Thoracic aorta (tissue), 2 donors: ENCODE measurements around the gene BHLHE40. TPM values are rescaled to one million over a fixed set of nuclear protein-coding genes. Genes with fewer than 3 reads are reported as not detected.
A peak's percentile ranks its signal among the peaks of the same experiment; 100 is the strongest.

Experiments
- ATAC-seq: fragments of 150-250 bp; one replicate; pipeline ENCODE4 v1.8.0; 2017; ENCODE audit warnings: low read depth; ENCODE audit not compliant: insufficient number of reproducible peaks, low FRiP score
- DNase-seq: peaks from one replicate; pipeline ENCODE4 v3.0.0-alpha.2; 2020; ENCODE audit warnings: low spot score
- H3K27ac ChIP-seq, 2 donors: fragments of 200-600 bp; sonication (generic); 1 replicate in 1 of 2; 2 replicates in 1 of 2; pipeline ENCODE4 v1.5.1; 2016; ENCODE audit warnings: mild to moderate bottlenecking in 2 of 2, moderate library complexity in 2 of 2
- H3K27me3 ChIP-seq: fragments of 200-600 bp; sonication (generic); replicated peaks from 2 replicates; pipeline ENCODE4 v1.6.0; 2016; ENCODE audit warnings: mild to moderate bottlenecking; ENCODE audit not compliant: insufficient read depth
- H3K36me3 ChIP-seq: fragments of 200-600 bp; sonication (generic); one replicate; pipeline ENCODE4 v1.5.1; 2016
- H3K4me1 ChIP-seq, 2 donors: fragments of 200-600 bp; sonication (generic); 1 replicate in 1 of 2; 2 replicates in 1 of 2; pipeline versions ENCODE4 v1.5.1 to v1.6.0; 2016; ENCODE audit warnings: low read depth in 2 of 2, mild to moderate bottlenecking in 1 of 2; ENCODE audit not compliant: control insufficient read depth in 1 of 2
- H3K4me3 ChIP-seq: fragments of 200-600 bp; sonication (generic); 2 replicates; pipeline ENCODE4 v1.5.1; 2016; ENCODE audit warnings: mild to moderate bottlenecking
- H3K9me3 ChIP-seq: fragments of 200-600 bp; sonication (generic); 2 replicates; pipeline ENCODE4 v1.5.1; 2016
- CTCF ChIP-seq: fragments of 200-600 bp; sonication (generic); IDR thresholded peaks from one replicate; pipeline ENCODE4 v1.5.1; 2019; ENCODE audit warnings: antibody characterized with exemption
- total RNA-seq, 2 donors: library from RNA; depleted of rRNA; stranded (reverse); fragments of >200 nt; gene quantifications; one replicate each; pipeline versions ENCODE4 v1.1.0 to v1.2.3, GENCODE V29; 2016

BHLHE40 gene
- total RNA-seq, 2 donors from 2014 or later: 47.2 to 109 TPM

DNA sequence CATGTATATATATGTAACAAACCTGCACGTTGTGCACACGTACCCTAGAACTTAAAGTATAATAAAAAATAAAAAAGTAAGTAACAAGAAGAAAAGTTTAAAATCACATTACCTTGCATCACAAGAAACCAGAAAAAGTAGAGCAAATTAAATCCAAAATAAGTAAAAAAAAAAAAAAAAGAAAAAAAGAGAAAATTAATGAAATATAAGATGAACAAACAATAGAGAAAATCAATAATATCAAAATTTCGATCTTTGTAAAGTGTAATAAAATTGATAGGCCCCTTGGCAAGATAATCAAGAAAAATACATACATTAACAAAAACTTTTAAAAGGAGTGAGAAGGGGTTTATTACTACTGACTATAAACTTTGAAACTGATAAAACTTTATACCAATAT is 7.4 kb upstream of the BHLHE40 start:
- H3K27ac ChIP-seq: no peak overlapping the region
- ATAC-seq: no peak
- H3K36me3 ChIP-seq: no peaks in the 10 kb centered on the region
- H3K4me3 ChIP-seq: no peak overlapping the region
- H3K4me1 ChIP-seq: peaks cover 2 to 6% of the 10 kb centered on the region in 2 donors
- no peak for TF ChIP-seq CTCF
- no peaks in the 10 kb centered on the region for H3K27me3 ChIP-seq
- no peaks in the 10 kb centered on the region for H3K9me3 ChIP-seq
- no peak for DNase-seq

- no peaks in the 10 kb centered on the region for H3K36me3 ChIP-seq
- no peak for TF ChIP-seq CTCF
- ATAC-seq (no peak), DNase-seq (no peak)
- H3K4me1 ChIP-seq: peaks cover 2 to 17% of the 10 kb centered on the region in 2 donors
- no peaks in the 10 kb centered on the region for H3K9me3 ChIP-seq
- H3K4me3 ChIP-seq: no peak overlapping the region
- no peak overlapping the region for H3K27ac ChIP-seq
- H3K27me3 ChIP-seq: no peaks in the 10 kb centered on the region
Measured at GRCh38 chr3:4972652-4973643, 6.3 kb upstream of the BHLHE40 start.

- Histone ChIP-seq H3K4me3 (no peak overlapping the region), H3K27me3 (no peaks in the 10 kb centered on the region), H3K27ac (no peak overlapping the region), H3K4me1 (peaks cover 2 to 17% of the 10 kb centered on the region in 2 donors), H3K36me3 (no peaks in the 10 kb centered on the region), H3K9me3 (no peaks in the 10 kb centered on the region)
- TF ChIP-seq CTCF: no peak
- DNase-seq (no peak), ATAC-seq (no peak)
Measured at GRCh38 chr3:4974154-4974553, 5.1 kb upstream of the BHLHE40 start.

- DNase-seq: no peak
- no peak for ATAC-seq
- TF ChIP-seq CTCF: no peak
- H3K27me3 ChIP-seq: no peaks in the 10 kb centered on the region
- no peaks in the 10 kb centered on the region for H3K36me3 ChIP-seq
- H3K9me3 ChIP-seq: no peaks in the 10 kb centered on the region
- H3K4me3 ChIP-seq: no peak overlapping the region
- peaks cover 2 to 17% of the 10 kb centered on the region in 2 donors for H3K4me1 ChIP-seq
- peak overlapping the region in 1 of 2 donors; percentile 95 for H3K27ac ChIP-seq
Measured at GRCh38 chr3:4976109-4976508, 3.1 kb upstream of the BHLHE40 start.

DNA sequence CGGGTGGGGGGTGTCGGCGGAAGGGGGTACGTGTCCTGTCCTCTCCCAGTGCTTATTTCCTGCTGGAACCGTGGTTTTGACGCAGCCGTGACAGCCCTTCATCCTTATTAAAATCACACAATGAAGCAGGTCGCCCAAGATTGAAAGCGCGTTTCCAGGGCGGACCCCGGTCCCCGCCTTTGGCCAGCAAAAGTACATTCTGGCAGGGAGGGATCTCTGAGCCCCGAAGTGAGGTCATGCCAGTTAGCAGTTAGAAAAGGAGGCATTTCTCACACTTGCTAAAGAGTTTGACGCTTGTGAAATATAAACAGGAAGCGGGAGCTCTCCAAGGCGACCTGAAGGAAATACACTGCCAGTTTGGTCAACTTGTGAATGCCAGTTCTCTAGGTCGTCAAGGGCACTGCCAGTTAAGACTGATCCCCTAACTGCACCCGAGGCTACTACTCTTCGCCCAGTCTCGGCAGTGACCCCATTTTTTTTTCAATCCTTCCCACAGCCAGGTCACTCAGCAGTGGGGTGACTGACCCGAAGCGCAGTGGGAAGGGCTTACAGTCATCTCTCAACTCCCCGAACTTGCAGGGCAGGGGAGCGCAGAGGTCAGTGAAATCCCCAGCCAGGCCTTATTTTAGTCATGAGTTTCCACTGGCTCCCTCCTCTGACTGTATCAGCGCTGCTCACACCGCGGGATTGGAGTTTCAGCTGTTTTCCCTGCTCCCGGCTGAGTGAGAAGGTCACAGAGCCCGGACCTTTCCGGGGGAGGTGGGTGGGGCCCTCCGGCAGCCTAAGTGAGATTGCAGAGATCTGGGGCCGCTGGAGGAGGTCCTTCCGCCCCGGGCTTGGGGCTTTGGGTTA is 2.0 kb upstream of the BHLHE40 start:
- ATAC-seq (peak; percentile 38), DNase-seq (peak; percentile 78)
- Histone ChIP-seq H3K4me1 (peaks cover 4 to 26% of the 10 kb centered on the region in 2 donors), H3K9me3 (no peaks in the 10 kb centered on the region), H3K4me3 (peak overlapping the region; percentile 93), H3K27ac (peak overlapping the region; percentile 95 to 96), H3K27me3 (no peaks in the 10 kb centered on the region), H3K36me3 (no peaks in the 10 kb centered on the region)
- TF ChIP-seq CTCF: no peak
